SK-N-SH (cell line): ENCODE measurements around the gene PAM16. TPM values are rescaled to one million over a fixed set of nuclear protein-coding genes. Genes with fewer than 3 reads are reported as not detected.

Experiments
- CTCF ChIA-PET: fragments of 300-600, 350-600 bp; formaldehyde crosslinking; extraction: SDS; loops from one replicate; lab custom pipeline; 2021; lab: Yijun Ruan, JAX
- POLR2A ChIA-PET: fragments of 350-600 bp; sonication (Branson Sonifier 250); formaldehyde crosslinking; extraction: SDS; loops from one replicate; lab custom pipeline; 2020; ENCODE audit warnings: antibody characterized with exemption, inconsistent platforms; lab: Yijun Ruan, JAX
- DNase-seq: peaks from one replicate; pipeline ENCODE4 v3.0.0; 2012
- H2AFZ ChIP-seq: fragments of 200-600 bp; sonication (generic); 2 replicates; pipeline ENCODE4 v1.8.1; 2016; ENCODE audit warnings: antibody characterized with exemption, mild to moderate bottlenecking, low read depth
- H3F3A ChIP-seq: fragments of 200-600 bp; sonication (generic); replicated peaks from 2 replicates; pipeline ENCODE3; 2016; ENCODE audit warnings: antibody characterized with exemption, mild to moderate bottlenecking; ENCODE audit not compliant: insufficient read depth
- H3K27ac ChIP-seq, 2 experiments: fragments of 200-500 bp in 1 of 2; fragments of 200-600 bp in 1 of 2; sonication (Bioruptor generic) in 1 of 2; sonication (generic), shearing (Covaris generic) in 1 of 2; 2 replicates each; pipeline versions ENCODE4 v1.5.1 to v1.6.1; 2014 to 2016; ENCODE audit warnings: low read depth in 2 of 2, inconsistent platforms in 1 of 2, low read length in 1 of 2, mild to moderate bottlenecking in 1 of 2, mixed read lengths in 1 of 2
- H3K27me3 ChIP-seq: fragments of 200-600 bp; sonication (generic), shearing (Covaris generic); 2 replicates; pipeline ENCODE4 v1.6.1; 2016; ENCODE audit warnings: mixed run types; ENCODE audit not compliant: insufficient read depth
- H3K36me3 ChIP-seq, 2 experiments: fragments of 200-500 bp in 1 of 2; fragments of 200-600 bp in 1 of 2; sonication (Bioruptor generic) in 1 of 2; sonication (generic) in 1 of 2; replicated peaks in 1 of 2; 2 replicates each; pipeline versions ENCODE3 to v1.5.1; 2014 to 2016; ENCODE audit warnings: low read length in 1 of 2, mild to moderate bottlenecking in 1 of 2; ENCODE audit not compliant: insufficient read depth in 2 of 2, control insufficient read depth in 1 of 2
- H3K4me1 ChIP-seq, 2 experiments: fragments of 200-500 bp in 1 of 2; fragments of 200-600 bp in 1 of 2; sonication (Bioruptor generic) in 1 of 2; sonication (generic), shearing (Covaris generic) in 1 of 2; 2 replicates each; pipeline versions ENCODE4 v1.5.1 to v1.6.1; 2014 to 2016; ENCODE audit warnings: low read depth in 1 of 2, low read length in 1 of 2, mixed run types in 1 of 2; ENCODE audit not compliant: insufficient read depth in 2 of 2, control insufficient read depth in 1 of 2
- H3K4me2 ChIP-seq: fragments of 200-600 bp; sonication (generic), shearing (Covaris generic); 2 replicates; pipeline ENCODE4 v1.6.1; 2017; ENCODE audit warnings: mixed run types
- H3K4me3 ChIP-seq, 2 experiments: fragments of 200-500 bp in 1 of 2; fragments of 200-600 bp in 1 of 2; sonication (Bioruptor generic) in 1 of 2; sonication (generic), shearing (Covaris generic) in 1 of 2; 2 replicates each; pipeline versions ENCODE4 v1.5.1 to v1.8.1; 2014 to 2016; ENCODE audit warnings: low read depth in 2 of 2, inconsistent platforms in 1 of 2, low read length in 1 of 2, mild to moderate bottlenecking in 1 of 2, mixed read lengths in 1 of 2, moderate library complexity in 1 of 2
- H3K79me2 ChIP-seq: fragments of 200-600 bp; sonication (generic); 2 replicates; pipeline ENCODE4 v1.8.1; 2017; ENCODE audit warnings: mild to moderate bottlenecking; ENCODE audit not compliant: insufficient read depth
- H3K9ac ChIP-seq: fragments of 200-600 bp; sonication (generic); 2 replicates; pipeline ENCODE4 v1.6.1; 2017; ENCODE audit warnings: mixed run types
- H3K9me2 ChIP-seq: fragments of 200-600 bp; sonication (generic); 2 replicates; pipeline ENCODE4 v1.6.1; 2017; ENCODE audit warnings: mixed run types
- H3K9me3 ChIP-seq: fragments of 200-600 bp; sonication (generic); 2 replicates; pipeline ENCODE4 v1.6.1; 2017; ENCODE audit warnings: mixed run types, mild to moderate bottlenecking, moderate library complexity
- H4K20me1 ChIP-seq: fragments of 200-600 bp; sonication (generic); 2 replicates; pipeline ENCODE4 v1.6.1; 2017; ENCODE audit warnings: mild to moderate bottlenecking, mixed run types; ENCODE audit not compliant: insufficient read depth
- EP300 ChIP-seq, 2 experiments: IDR thresholded peaks; 2 replicates each; pipeline versions ENCODE4 v1.4.0 to v1.6.1; 2012; ENCODE audit warnings: borderline replicate concordance in 1 of 2, low read depth in 1 of 2, low read length in 1 of 2
- FOXJ3 ChIP-seq: sonication (generic); formaldehyde crosslinking; IDR thresholded peaks from 2 replicates; pipeline ENCODE4 v1.5.1; 2020; ENCODE audit warnings: mild to moderate bottlenecking, missing genetic modification reagents
- NFIC ChIP-seq: IDR thresholded peaks from 2 replicates; pipeline ENCODE4 v1.4.0; 2012; ENCODE audit warnings: borderline replicate concordance
- SIN3A ChIP-seq: IDR thresholded peaks from 2 replicates; pipeline ENCODE4 v1.6.1; 2012; ENCODE audit warnings: low read depth, mild to moderate bottlenecking, low read length, moderate library complexity, borderline replicate concordance
- SMC3 ChIP-seq: IDR thresholded peaks from 2 replicates; pipeline ENCODE4 v1.6.1; 2012; ENCODE audit warnings: low read depth, low read length, improper control_type of control experiment
- whole genome bisulfite sequencing: methylation state at CpG from one replicate; pipeline ENCODE4 v1.1.6; 2017; ENCODE audit warnings: low lambda C conversion rate; 5-methylcytosine and 5-hydroxymethylcytosine counted together
- polyA plus RNA-seq, 3 experiments: library from polyadenylated mRNA; depleted of rRNA; stranded (reverse); fragments of >200 nt; gene quantifications; 2 replicates each; pipeline ENCODE4 v1.2.3, GENCODE V29; 2012
- TF ChIP-seq, protein P1 (sequence below): fragments of 150-350 bp; IDR thresholded peaks from 2 replicates; pipeline ENCODE4 v1.6.1; 2016; ENCODE audit warnings: mild to moderate bottlenecking, low read depth, low read length
- TF ChIP-seq, protein P2 (sequence below): IDR thresholded peaks from 2 replicates; pipeline ENCODE4 v1.6.1; 2012; ENCODE audit warnings: mild to moderate bottlenecking, low read depth, low read length, moderate library complexity

The PAM16 gene
- polyA plus RNA-seq, 1 of the 3 experiments (the other 2 are of a cell fraction): 96.4 TPM

DNA sequence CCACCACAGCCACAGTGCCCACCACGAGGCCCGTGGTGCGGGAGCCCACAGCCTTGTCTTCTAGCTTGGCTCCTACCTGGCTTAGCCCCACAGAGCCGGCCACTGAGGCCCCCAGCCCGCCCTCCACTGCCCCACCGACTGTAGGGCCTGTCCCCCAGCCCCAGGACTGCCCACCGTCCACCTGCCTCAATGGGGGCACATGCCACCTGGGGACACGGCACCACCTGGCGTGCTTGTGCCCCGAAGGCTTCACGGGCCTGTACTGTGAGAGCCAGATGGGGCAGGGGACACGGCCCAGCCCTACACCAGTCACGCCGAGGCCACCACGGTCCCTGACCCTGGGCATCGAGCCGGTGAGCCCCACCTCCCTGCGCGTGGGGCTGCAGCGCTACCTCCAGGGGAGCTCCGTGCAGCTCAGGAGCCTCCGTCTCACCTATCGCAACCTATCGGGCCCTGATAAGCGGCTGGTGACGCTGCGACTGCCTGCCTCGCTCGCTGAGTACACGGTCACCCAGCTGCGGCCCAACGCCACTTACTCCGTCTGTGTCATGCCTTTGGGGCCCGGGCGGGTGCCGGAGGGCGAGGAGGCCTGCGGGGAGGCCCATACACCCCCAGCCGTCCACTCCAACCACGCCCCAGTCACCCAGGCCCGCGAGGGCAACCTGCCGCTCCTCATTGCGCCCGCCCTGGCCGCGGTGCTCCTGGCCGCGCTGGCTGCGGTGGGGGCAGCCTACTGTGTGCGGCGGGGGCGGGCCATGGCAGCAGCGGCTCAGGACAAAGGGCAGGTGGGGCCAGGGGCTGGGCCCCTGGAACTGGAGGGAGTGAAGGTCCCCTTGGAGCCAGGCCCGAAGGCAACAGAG lies 31.0 kb upstream of the PAM16 start:
- peak overlapping the region in 1 of 2 experiments; percentile 93; a peak in 1 of 4 replicates for H3K27ac ChIP-seq
- WGBS: 97% methylated on average over 32 of the region's 55 CpGs
- no peak overlapping the region for H2AFZ ChIP-seq
- H3K9me2 ChIP-seq: no peaks in the 10 kb centered on the region
- H3K4me3 ChIP-seq: no peak overlapping the region
- ChIA-PET CTCF (interaction anchor here (1.5 to 32.1 kb wide), 4 partner anchors 9 to 22 kb away, joined by 3 to 558 read pairs (median 8); no protein-coding TSS in a partner anchor), POLR2A (interaction anchor here (1.1 to 2.1 kb wide), 2 partner anchors 9 to 11 kb away, joined by 4 to 7 read pairs; no protein-coding TSS in a partner anchor)
- H3F3A ChIP-seq: peaks cover 26% of the 10 kb centered on the region
- H3K27me3 ChIP-seq: no peaks in the 10 kb centered on the region
- peaks cover 19% of the 10 kb centered on the region; the same call in 1 of the 2 replicates for H3K79me2 ChIP-seq
- H3K4me1 ChIP-seq: peaks cover 36 to 70% of the 10 kb centered on the region in 2 experiments; a peak in 3 of 4 replicates
- H3K9me3 ChIP-seq: no peaks in the 10 kb centered on the region
- no peak overlapping the region for H3K4me2 ChIP-seq
- DNase-seq: no peak
- peaks cover 0 to 35% of the 10 kb centered on the region in 2 experiments for H3K36me3 ChIP-seq
- H3K9ac ChIP-seq: no peak overlapping the region
- peaks cover 38% of the 10 kb centered on the region for H4K20me1 ChIP-seq
- TF ChIP-seq NFIC (no peak), EP300 (IDR thresholded peaks at IDR 0.05; ENCODE audit: borderline replicate concordance in 1 of 2, low read depth in 1 of 2, low read length in 1 of 2) (no peak), SMC3 (no peak), SIN3A (no peak), FOXJ3 (CRISPR knock-in tag) (no peak)
- TF ChIP-seq, protein P1, sequence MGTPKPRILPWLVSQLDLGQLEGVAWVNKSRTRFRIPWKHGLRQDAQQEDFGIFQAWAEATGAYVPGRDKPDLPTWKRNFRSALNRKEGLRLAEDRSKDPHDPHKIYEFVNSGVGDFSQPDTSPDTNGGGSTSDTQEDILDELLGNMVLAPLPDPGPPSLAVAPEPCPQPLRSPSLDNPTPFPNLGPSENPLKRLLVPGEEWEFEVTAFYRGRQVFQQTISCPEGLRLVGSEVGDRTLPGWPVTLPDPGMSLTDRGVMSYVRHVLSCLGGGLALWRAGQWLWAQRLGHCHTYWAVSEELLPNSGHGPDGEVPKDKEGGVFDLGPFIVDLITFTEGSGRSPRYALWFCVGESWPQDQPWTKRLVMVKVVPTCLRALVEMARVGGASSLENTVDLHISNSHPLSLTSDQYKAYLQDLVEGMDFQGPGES: no peak
- TF ChIP-seq, protein P2, sequence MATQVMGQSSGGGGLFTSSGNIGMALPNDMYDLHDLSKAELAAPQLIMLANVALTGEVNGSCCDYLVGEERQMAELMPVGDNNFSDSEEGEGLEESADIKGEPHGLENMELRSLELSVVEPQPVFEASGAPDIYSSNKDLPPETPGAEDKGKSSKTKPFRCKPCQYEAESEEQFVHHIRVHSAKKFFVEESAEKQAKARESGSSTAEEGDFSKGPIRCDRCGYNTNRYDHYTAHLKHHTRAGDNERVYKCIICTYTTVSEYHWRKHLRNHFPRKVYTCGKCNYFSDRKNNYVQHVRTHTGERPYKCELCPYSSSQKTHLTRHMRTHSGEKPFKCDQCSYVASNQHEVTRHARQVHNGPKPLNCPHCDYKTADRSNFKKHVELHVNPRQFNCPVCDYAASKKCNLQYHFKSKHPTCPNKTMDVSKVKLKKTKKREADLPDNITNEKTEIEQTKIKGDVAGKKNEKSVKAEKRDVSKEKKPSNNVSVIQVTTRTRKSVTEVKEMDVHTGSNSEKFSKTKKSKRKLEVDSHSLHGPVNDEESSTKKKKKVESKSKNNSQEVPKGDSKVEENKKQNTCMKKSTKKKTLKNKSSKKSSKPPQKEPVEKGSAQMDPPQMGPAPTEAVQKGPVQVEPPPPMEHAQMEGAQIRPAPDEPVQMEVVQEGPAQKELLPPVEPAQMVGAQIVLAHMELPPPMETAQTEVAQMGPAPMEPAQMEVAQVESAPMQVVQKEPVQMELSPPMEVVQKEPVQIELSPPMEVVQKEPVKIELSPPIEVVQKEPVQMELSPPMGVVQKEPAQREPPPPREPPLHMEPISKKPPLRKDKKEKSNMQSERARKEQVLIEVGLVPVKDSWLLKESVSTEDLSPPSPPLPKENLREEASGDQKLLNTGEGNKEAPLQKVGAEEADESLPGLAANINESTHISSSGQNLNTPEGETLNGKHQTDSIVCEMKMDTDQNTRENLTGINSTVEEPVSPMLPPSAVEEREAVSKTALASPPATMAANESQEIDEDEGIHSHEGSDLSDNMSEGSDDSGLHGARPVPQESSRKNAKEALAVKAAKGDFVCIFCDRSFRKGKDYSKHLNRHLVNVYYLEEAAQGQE: no peak
